ENCODE results near the gene STPG3.
A peak's percentile ranks its signal among the peaks of the same experiment; 100 is the strongest.

STPG3 gene

GRCh38 chr9:137269231-137269772, 18.2 kb downstream of the STPG3 start:
- H2AFZ ChIP-seq (ENCODE audit: low read depth): no peak overlapping the region
- no peak overlapping the region for H3K9ac ChIP-seq
- no peak overlapping the region for H3K4me3 ChIP-seq (IDR thresholded peaks at IDR 0.05; ENCODE audit: insufficient read depth, low read depth, low read length)
- H3K4me2 ChIP-seq: no peak overlapping the region
- no peaks in the 10 kb centered on the region for H3K36me3 ChIP-seq (ENCODE audit: insufficient read depth)
- no peaks in the 10 kb centered on the region for H3K27me3 ChIP-seq (ENCODE audit: insufficient read depth, low read depth)
- H4K20me1 ChIP-seq (ENCODE audit: insufficient read depth): no peaks in the 10 kb centered on the region
- H3K27ac ChIP-seq: no peak overlapping the region
- H3K79me2 ChIP-seq (ENCODE audit: insufficient read depth, low read depth): no peaks in the 10 kb centered on the region
- no peak for TF ChIP-seq CTCF (conservative IDR thresholded peaks at IDR 0.05; ENCODE audit: low read depth, low read length)
- H3K4me1 ChIP-seq (ENCODE audit: low read depth, poor library complexity, severe bottlenecking): peaks cover 26% of the 10 kb centered on the region

- peak overlapping the region; percentile 64 for H3K4me2 ChIP-seq
- no peaks in the 10 kb centered on the region for H3K79me2 ChIP-seq (ENCODE audit: insufficient read depth, low read depth)
- H3K9ac ChIP-seq: no peak overlapping the region
- H4K20me1 ChIP-seq (ENCODE audit: insufficient read depth): no peaks in the 10 kb centered on the region
- no peak for TF ChIP-seq CTCF (conservative IDR thresholded peaks at IDR 0.05; ENCODE audit: low read depth, low read length)
- H3K27ac ChIP-seq: peak overlapping the region; percentile 74
- H3K36me3 ChIP-seq (ENCODE audit: insufficient read depth): no peaks in the 10 kb centered on the region
- no peaks in the 10 kb centered on the region for H3K27me3 ChIP-seq (ENCODE audit: insufficient read depth, low read depth)
- peaks cover 26% of the 10 kb centered on the region for H3K4me1 ChIP-seq (ENCODE audit: low read depth, poor library complexity, severe bottlenecking)
- no peak overlapping the region for H2AFZ ChIP-seq (ENCODE audit: low read depth)
- H3K4me3 ChIP-seq (IDR thresholded peaks at IDR 0.05; ENCODE audit: insufficient read depth, low read depth, low read length): no peak overlapping the region
Observed at GRCh38 chr9:137270929-137271695, 20.0 kb downstream of the STPG3 start.

DNA sequence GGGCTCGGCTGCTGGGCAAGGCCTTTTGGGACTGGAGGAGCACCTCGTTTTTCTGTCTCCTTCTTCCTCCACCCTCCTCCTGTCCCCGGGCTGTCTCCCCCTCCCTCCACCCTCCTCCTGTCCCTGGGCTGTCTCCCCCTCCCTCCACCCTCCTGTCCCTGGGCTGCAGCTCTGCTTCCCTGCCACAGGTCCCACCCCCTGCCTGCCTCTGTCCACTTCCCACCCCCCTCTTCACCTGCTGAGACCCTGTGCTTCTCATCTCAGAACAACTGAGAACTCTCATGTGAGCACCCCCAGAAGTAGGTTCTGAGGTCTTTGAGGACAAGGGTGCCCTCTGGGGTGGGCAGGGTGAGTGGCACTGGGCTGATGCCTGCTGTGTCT, 20.6 kb downstream of the STPG3 start:
- no peaks in the 10 kb centered on the region for H3K79me2 ChIP-seq (ENCODE audit: insufficient read depth, low read depth)
- TF ChIP-seq CTCF (conservative IDR thresholded peaks at IDR 0.05; ENCODE audit: low read depth, low read length): no peak
- H3K4me1 ChIP-seq (ENCODE audit: low read depth, poor library complexity, severe bottlenecking): peaks cover 26% of the 10 kb centered on the region
- no peak overlapping the region for H3K4me3 ChIP-seq (IDR thresholded peaks at IDR 0.05; ENCODE audit: insufficient read depth, low read depth, low read length)
- H3K36me3 ChIP-seq (ENCODE audit: insufficient read depth): no peaks in the 10 kb centered on the region
- H4K20me1 ChIP-seq (ENCODE audit: insufficient read depth): no peaks in the 10 kb centered on the region
- peak overlapping the region; percentile 64; the same call in 1 of the 2 replicates for H3K4me2 ChIP-seq
- H3K9ac ChIP-seq: no peak overlapping the region
- H2AFZ ChIP-seq (ENCODE audit: low read depth): no peak overlapping the region
- peak overlapping the region; percentile 74 for H3K27ac ChIP-seq
- H3K27me3 ChIP-seq (ENCODE audit: insufficient read depth, low read depth): no peaks in the 10 kb centered on the region

DNA sequence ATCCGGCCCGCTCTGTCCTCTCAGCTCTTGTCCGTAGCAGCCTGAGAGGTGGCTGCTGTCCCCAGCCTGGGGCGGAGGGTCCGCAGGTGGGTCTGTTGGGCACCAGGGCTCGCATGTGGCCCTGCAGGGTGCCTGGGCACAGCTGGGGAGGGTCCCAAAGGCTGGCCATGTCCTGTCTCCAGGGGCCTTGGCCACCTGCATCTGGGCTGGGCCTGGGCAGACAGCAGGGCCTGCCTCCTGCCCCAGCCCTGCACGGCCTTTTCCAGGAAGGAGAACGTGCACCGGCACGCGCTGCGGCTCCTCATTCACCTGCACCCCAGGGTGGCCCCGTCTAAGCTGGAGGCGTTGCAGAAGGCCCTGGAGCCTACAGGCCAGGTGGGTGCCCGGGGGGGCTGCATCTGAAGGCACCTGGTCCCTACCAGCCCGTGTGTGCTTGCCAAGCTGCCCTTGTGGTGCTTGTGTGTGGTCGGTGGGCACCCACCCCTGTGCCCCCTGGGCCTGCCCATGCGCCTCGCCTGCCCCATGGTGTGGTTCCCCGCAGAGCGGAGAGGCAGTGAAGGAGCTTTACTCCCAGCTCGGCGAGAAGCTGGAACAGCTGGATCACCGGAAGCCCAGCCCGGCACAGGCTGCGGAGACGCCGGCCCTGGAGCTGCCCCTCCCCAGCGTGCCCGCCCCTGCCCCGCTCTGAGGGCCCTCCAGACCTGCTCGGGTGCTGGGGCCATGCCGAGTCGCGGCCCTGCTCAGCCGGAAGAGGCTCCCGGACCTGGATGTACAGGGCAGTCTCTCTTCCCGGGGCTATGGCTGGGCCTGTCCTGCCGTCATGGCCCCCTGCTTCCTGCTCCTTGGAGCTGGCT, 21.4 kb downstream of the STPG3 start:
- no peak overlapping the region; the same call in 1 of the 2 replicates for H3K4me2 ChIP-seq
- H3K36me3 ChIP-seq (ENCODE audit: insufficient read depth): no peaks in the 10 kb centered on the region
- H3K27ac ChIP-seq: no peak overlapping the region
- H3K79me2 ChIP-seq (ENCODE audit: insufficient read depth, low read depth): no peaks in the 10 kb centered on the region
- no peak for TF ChIP-seq CTCF (conservative IDR thresholded peaks at IDR 0.05; ENCODE audit: low read depth, low read length)
- no peak overlapping the region for H2AFZ ChIP-seq (ENCODE audit: low read depth)
- H3K9ac ChIP-seq: no peak overlapping the region
- H3K27me3 ChIP-seq (ENCODE audit: insufficient read depth, low read depth): no peaks in the 10 kb centered on the region
- peaks cover 26% of the 10 kb centered on the region for H3K4me1 ChIP-seq (ENCODE audit: low read depth, poor library complexity, severe bottlenecking)
- H3K4me3 ChIP-seq (IDR thresholded peaks at IDR 0.05; ENCODE audit: insufficient read depth, low read depth, low read length): no peak overlapping the region
- no peaks in the 10 kb centered on the region for H4K20me1 ChIP-seq (ENCODE audit: insufficient read depth)
